ENCODE measurements around the gene KCNQ1OT1.

Gene KCNQ1OT1

GRCh38 chr11:2666828-2667570 lies 32.8 kb downstream of the KCNQ1OT1 start:
- no peak for DNase-seq

DNA sequence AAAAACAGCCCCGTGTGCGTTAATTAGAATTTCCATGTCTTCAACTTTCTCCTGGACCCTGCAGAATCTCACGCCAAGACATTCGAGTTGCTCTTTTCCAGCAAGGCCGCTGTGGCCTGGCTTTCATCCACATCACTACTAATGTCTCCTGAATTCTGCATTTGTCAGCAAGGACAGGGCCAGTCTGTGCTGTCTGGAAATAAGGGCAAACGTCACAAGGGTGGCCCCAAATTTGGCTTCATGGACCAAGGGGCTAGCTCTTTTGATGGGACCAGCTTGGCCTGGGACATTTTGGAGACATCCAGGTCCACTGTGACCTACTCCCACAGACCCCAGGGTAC lies 33.4 kb downstream of the KCNQ1OT1 start:
- no peak for DNase-seq

GRCh38 chr11:2665526-2666400 lies 34.0 kb downstream of the KCNQ1OT1 start:
- no peak for DNase-seq

DNA sequence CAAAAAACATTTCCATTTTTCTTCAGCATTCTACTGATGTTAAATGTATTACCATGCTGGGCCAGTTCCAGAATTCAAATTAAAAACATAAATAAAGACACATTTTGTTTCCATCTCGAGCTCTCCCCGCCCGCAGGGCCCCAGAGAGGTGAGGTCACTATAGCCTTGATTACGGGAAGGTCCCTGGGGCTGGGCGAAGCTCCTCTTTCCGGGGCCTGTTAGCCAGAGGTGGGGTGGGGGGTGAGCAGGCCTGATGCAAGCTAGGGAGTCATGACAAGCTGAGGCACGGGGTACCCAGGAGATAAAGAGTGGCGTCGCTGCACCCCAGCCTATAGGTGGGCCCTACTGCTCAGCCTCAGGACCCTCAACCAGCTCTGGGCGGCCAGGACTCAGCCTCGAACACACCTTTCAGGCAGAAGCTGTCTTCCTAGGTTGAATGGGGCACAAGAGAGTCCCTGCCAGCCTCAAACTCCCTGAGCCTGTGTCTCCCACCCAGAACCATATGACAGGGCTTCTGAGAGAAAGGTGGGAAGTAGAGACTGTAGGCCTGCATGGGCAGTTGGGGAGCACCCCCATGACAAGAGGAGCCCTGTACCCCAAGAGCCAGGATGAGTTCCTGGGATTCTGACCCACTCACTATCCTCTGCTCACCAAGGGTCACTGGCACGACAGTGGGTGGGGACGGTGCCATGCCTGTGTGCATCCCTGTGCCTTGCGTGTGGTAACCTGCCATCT lies 34.8 kb downstream of the KCNQ1OT1 start:
- DNase-seq = no peak

DNA sequence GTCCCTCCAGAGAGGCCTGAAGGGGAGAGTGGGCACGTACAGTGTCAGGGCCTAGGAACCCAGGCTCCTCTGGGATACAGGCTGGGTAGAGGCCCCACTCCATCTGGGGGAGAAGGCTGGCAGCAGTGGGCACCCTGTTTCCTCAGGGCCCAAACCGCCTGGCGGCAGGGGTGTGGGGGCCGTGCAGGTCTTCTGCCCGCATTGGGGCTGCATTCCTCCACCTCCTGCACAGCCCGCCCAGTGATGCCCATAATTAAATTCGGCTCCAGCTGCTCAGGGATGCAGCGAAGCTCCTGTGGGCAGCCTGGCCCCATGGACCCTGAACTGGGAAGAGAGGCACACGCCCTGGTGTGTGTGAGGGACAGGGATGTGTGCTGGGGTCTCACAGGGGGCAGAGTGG lies 35.4 kb downstream of the KCNQ1OT1 start:
- DNase-seq = no peak

- no peak for DNase-seq
Measured at GRCh38 chr11:2663915-2664314, 35.9 kb downstream of the KCNQ1OT1 start.

- DNase-seq = no peak
Measured at GRCh38 chr11:2663506-2663905, 36.3 kb downstream of the KCNQ1OT1 start.

DNA sequence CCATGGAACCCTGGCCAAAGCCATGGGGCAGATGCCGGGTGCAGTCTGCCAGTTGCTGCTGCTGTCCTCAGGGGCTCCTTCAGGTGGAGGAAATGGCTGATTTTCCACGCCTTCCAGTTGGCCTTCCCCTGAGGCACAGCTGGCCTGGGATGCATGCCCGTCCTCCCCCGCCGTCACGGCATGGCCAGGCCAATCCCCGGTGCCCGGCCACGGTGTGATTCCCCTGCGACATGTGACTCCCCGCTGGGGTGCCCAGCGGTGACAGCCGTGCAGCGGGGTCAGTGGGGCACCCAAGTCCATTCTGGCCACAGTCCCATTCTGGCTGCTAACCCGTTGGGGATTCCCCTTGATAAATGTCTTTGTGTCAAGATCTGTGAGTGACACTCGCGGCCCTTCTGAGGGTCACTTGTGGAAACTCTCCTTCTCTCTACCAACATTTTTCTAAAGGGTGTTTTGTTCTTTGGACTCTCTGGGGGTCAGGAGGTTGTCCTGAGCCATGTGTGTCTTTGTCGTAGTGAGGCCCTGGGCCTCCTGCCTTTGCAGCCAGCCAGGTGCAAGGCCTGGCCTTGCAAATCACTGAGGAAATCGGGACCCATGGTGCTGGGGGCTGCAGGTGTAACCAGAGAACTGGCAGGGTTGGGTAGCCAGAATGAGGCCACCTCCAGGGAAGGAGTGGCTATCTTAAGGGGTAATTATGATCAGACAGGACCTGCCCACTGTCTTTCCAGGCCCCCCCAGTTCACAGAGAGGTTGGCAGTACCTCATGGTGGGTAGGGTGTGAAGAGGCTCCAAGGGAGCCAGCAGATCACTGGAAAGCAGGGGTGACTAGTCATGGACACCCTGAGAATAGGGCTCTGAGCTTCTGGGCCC lies 37.1 kb downstream of the KCNQ1OT1 start:
- no peak for DNase-seq

DNA sequence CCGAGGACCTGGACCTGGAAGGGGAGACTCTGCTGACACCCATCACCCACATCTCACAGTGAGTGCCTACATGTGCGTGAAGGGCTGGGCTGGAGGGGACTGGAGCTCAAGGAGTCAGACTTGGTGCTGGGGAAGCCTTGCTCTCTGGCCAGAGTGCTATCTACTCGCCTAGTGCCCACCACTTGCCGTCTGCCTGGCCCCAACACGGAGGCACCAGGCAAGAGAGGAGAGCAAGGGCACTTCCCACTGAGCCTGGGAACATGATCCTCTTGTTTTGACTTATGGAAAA lies 37.8 kb downstream of the KCNQ1OT1 start:
- DNase-seq = no peak

GRCh38 chr11:2661173-2662023 lies 38.4 kb downstream of the KCNQ1OT1 start:
- DNase-seq = no peak

GRCh38 chr11:2660357-2660939 lies 39.3 kb downstream of the KCNQ1OT1 start:
- DNase-seq = no peak

DNA sequence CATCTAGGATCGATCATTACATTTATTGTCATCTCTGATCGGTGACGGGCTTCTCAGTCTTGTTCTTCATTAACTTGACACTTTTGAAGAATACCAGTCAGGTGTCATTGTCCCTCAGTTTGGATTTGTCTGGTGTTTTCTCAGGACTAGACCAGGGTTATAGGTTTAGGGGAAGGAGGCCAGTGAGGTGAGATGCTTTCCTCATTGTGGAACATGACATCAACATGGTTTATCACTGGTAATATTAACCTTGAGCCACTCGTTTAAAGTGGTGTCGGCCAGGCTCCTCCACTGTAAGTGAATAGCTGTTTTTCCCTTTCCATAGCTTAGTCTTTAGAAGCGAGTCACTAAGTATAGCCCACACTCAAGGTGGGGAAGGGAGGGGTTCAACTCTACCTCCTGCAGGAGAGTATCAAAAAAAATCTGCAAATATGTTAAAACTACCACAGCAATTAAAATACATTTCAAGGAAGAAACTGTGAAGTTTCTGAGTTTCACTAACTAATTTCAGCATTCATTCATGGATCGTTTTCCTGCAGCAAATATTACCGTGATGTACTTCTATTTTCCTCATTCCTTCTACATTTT lies 42.0 kb downstream of the KCNQ1OT1 start:
- no peak for DNase-seq

- DNase-seq = no peak
Measured at GRCh38 chr11:2656859-2657258, 42.9 kb downstream of the KCNQ1OT1 start.

- no peak for DNase-seq
Measured at GRCh38 chr11:2655834-2656622, 43.8 kb downstream of the KCNQ1OT1 start.

GRCh38 chr11:2655016-2655719 lies 44.6 kb downstream of the KCNQ1OT1 start:
- no peak for DNase-seq

DNA sequence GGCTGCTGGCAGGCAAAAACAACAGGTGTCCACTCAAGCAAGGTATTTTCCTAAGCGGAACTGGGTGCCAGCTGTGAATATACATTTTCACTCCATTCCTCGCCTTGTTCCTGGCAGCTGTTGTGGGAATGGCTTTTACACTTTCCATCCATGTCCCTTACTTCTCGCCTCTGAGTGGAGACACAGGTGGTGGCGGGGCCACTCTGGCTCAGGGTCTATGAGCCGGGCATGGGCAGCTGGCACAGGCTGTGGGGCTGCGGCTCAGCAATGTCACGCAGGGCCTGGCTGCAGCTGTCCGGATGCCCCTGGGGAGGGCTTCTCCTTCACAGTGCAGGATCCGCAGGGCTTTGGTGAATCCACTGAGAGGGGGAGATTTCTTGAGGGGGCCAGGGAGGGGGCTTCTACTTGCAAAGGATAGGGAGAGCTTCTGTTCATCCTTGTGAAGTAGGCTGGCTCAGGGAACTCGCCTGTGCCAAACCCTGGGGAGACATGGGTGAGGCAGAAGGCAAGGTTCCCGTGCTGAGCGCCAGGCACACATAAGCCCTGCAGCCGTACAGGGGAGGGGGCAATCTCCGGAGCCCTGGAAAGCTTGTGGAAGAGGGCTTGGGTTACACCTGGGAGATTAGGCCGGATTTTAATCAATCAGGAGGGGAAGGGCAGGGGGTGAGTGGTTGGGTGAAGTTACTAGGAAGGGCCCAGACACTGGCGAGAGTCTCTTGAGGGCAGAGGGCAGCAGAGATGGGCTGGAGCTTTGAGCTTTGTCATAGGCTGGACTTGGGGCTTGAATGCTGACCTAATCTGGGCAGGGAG lies 45.7 kb downstream of the KCNQ1OT1 start:
- no peak for DNase-seq

GRCh38 chr11:2653198-2653551 lies 46.6 kb downstream of the KCNQ1OT1 start:
- DNase-seq = no peak

- no peak for DNase-seq
Measured at GRCh38 chr11:2652333-2653197, 47.2 kb downstream of the KCNQ1OT1 start.

Measured in T-helper 1 cell (primary cell).